Measurements from ENCODE around the gene KLK2.
"Not testable (repeated sequence)": the region's sequence is repeated elsewhere in the genome, so short reads cannot be mapped to it uniquely, and the experiment has no call there.

The KLK2 gene

DNA sequence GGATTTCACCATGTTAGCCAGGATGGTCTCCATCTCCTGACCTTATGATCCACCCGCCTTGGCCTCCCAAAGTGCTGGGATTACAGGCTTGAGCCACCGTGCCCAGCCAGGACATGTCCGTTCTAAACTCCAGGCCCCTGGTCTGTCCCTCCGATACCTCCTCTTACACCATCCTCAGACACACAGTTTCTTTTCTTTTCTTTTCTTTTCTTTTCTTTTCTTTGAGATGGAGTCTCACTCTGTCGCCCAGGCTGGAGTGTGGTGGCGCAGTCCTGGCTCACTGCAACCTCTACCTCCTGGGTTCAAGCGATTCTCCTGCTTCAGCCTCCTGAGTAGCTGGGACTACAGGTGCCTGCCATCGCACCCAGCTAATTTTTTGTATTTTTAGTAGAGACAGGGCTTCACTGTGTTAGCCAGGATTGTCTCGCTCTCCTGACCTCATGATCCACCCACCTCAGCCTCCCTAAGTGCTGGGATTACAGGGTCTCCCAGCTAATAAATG lies 22.9 kb downstream of the KLK2 start:
- not testable (repeated sequence) for DNase-seq

DNA sequence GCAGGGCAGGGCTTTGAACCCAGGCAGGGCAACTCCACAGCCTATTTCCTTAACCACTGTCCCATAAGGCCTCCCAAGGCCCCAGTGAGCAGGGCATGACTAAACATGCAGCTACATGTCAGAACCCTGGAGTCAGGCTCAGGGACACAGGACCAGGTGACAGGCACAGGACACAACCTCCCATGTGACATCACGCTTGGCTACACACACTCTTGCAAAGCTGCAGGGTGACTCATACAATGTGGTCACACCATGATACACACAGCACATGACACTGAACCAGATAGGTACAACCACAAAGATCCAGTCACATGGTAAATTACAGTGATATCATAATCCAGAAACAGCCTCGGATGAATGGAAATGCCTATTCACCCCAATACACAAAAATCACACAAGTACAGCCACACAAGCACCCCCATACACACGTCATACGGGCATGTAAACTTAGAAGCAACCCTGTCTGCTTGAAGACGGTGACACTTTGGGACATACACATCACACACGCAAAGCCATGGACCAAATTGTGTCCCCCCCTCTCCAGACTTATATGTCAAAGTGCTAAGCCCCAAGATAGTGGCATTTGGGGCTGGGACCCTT lies 23.5 kb downstream of the KLK2 start:
- DNase-seq, result peak in 1 of 2 donors; percentile 58

DNA sequence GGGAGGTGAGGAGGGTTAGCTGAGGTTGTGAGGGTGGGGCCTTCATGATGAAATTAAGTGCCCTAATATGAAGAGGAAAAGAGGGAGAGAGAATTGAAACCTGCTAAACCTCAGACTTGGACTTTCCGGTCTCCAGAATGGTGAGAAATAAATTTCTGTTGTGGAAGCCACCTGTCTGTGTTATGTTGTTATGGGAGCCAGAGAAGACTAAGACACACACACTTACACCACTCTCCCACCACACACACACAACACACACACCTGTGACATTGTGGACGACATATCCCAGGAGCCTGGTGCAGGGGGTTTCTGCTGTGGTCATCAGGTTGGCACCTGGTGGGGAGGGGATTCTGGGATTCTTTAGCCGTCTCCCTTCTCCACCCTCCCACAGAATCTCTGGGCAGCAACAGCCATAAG lies 24.0 kb downstream of the KLK2 start:
- DNase-seq, result no peak

DNA sequence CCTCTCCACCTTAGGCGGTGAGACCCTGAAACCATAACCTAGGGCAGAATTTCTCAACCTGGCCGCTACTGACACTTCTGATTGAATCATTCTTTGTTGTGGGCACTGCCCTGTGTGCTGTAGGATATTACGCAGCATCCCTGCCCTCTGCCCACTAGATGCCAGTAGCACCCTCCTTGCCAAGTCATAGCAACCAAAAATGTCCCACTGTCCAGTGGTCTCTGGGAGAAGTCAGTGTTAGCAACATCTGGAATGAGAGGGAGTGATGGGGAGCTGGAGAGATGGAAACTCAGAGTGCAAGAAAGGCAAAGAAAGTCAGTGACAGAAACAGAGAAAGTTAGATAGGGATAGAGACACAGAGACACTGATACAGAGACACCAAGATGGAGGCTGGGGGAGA lies 24.4 kb downstream of the KLK2 start:
- DNase-seq, result no peak

DNA sequence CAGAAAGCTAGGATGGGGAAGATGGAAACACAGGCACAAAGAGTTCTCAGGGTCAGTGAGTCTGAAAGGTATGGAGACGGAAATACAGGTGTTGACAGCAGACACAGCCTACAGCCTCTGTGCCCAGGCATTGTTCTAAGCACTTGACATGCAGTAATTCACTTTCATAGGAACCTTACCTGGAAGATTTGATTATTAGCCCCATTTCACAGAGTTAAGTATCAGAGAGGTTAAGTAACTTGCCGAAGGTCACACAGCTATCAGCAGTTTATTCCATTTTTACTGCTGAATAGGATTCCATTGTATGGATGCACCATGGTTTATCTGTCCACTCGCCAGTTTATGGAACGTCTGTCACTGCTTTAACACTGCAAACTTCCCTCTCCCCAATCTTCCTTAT lies 24.8 kb downstream of the KLK2 start:
- DNase-seq, result no peak

DNA sequence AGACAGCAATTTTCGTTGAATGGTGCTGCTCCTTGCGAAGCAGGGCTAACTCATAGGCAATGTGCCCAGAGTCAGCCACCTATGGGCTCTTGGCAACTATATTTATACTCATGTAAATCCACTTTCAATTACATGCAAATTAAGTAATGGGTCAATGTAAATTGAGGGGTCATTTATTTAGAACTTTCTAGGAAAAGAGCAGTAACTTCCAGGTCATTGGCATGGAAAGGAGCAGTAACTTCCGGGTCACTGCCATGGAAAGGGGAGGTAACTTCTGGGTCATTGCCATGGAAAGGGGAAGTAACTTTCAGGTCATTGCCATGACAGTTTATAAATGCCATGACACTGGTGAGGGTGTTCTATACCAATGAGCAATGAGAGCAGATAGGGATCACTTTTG lies 26.3 kb downstream of the KLK2 start:
- DNase-seq, result no peak

DNA sequence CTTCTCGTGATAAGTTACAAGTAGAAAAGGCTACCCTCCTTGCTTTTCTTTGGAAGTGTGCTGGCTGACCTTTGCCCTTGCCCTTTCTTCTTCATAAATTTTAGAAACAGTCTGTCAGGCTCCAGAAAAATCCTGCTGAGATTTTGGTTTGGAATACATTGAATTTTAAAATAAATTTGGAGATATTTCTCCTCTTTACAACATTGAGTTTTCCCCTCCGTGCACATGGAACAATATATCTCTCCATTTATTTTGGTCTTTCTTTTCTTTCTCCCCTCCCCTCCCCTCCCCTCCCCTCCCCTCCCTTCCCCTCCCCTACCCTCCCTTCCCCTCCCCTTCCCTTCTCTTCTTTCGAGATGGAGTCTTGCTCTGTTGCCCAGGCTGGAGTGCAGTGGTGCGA lies 29.4 kb downstream of the KLK2 start:
- DNase-seq, result no peak

DNA sequence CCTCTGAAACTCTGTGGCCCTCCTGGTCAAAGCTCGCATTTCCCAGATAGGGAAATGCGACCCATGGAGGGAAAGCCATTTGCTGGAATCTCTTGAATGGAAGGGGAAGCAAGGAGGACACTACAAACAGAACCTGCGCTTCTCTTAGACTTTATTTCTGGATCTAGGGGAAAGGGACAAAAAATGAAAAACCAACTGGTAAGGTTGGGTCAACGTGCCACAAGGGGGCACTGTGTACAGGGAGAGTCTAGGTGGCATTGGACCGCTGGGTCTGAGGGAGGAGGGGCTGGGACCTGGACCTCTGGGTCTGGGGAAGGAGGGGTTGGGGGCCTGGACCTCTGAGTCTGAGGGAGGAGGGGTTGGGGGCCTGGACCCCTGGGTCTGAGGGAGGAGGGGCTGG lies 33.0 kb downstream of the KLK2 start:
- DNase-seq, result no peak

DNA sequence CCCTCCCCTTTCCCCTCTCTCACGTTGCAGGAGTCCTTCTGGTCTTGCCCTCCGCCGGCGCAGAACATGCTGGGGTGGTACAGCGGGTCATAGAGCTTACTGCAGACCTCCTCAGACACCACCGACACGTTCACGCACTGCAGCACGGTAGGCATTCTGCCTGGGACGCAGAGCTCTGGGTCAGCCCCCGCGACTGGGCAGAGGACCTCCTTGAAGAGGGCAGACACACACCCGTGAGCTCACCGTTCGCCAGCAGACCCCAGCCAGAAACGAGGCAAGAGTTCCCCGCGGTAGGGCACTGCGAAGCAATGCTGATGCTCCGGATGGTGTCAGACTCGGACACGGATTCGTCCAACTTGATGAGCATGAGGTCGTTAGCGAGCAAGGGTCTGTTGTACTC lies 35.1 kb downstream of the KLK2 start:
- DNase-seq, result no peak

DNA sequence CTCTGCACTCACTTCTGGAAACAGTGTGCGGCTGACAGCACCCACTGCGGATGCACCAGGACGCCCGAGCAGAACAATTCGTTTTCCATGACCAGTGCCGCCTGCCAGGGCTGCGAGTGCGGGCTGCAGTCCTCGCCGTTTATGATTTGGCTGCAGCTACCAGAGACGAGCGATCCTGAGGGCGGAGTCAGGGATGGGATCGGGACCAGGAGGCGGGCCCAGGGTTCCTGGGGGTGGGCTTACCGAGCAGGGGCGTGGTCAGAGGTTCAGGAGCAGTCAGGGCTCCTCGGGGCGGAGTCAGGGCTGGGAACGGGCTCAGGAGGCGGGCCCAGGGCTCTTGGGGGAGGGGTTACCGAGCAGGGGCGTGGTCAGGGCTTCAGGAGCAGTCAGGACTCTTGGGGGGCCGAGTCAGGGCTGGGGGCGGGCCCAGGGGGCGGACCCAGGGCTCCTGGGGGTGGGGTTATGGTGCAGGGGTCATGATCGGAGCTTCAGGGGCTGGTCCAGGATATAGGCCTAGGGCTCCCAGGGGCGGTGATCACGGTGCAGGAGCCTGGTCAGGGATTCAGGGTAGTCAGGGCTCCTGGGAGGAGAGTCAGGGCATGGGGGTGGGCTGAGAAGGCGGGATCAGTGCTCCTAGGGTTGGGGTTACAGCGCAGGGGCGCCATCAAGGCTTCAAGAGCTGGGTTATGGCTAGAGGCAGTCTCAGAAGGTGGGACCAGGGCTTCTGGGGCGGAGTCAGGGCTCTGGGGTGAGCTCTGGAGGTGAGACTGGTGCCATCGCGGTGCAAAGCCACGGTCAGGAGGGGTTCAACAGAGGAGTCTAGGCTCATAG lies 36.2 kb downstream of the KLK2 start:
- peak in 1 of 2 donors; percentile 14 for DNase-seq

DNA sequence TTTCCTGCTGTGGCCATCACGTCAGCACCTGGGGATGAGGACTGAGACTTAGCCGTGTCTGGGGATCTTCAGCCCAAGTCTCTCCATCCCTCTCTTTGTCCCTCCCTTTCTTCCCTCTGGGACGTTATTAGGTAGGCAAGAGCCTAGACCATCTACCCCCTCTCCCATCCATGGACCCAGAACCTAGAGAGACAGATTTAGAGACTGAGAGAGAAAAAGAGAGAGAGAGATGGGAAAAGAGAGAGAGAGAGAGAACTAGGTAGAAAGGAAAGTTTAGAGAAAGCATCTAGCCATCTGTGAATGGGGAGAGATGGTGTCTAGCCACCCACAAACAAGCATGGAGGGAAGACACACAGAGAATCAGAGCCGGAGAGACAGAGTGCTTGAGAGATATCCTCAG lies 37.5 kb downstream of the KLK2 start:
- DNase-seq, result no peak

DNA sequence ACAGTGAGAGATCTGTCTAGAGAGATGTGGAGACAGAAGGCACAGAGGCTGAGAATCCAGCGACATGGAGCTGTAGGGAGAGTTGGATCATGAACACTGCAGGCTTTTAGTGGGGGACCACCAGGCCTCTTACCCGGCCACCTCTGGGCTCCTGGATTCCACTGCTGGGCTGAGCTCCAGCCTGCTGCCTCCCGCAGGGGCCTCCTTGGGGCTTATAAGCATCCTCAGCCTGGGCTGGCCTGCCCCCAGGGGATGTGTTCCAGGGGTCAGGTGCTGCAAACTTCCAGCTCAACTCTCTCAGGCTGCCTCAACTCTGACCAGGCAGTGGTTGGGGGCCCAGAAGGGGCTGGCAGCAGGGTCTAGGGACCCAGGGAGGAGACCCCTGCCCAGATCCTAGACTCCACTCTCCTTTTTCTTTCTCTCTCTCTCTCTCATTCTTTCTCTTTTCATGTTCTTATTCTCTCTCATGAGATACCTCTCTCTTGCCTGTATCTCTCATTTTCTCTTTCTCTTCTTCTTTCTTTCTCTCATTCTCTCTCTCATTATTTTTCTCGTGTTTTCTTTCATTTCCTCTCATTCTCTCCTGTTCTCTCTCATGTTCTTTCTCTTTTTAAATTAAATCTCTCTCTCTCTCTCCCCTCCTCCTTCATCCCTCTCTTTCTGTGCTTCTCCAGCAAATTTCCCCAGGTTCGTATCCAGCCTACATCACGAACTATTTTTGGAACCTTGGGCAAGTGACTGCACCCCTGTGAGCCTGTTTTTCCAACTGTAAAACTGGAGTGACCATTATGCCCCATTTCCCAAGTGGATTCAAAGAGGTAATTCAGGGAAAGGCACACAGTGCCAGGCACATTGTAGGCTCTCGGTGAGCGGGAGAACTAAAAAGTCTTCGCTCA lies 38.2 kb downstream of the KLK2 start, which contains the start of gene KLK4:
TSS of gene KLK4 (minus strand) at position 190 of the 896 bp plus-strand sequence. CDS start 657 bp downstream, outside the sequence.
- DNase-seq, result no peak

DNA sequence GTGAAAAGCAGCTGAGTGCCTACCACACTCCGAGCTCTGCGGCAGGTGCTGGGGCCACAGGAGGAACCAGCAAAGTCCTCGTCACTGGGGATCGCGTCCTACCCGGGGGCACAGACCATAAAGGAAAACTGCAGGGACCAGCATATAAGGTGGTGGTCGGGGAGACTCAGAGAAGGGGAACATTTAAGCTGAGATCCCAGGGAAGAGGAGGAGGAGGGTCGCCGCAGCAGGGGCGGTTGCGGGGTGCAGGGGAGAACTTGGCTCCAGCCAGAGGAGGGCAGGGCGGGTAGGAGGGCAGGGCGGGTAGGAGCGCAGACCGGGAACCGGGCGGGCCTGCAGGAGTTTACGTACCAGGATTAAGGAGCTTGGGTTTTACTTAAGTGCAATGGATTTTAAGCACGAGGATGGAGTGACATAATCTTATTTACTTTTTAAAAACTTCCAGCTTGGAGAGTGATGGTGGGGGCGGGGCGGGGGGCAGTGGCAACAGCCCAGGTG lies 38.9 kb downstream of the KLK2 start:
- DNase-seq, result no peak

DNA sequence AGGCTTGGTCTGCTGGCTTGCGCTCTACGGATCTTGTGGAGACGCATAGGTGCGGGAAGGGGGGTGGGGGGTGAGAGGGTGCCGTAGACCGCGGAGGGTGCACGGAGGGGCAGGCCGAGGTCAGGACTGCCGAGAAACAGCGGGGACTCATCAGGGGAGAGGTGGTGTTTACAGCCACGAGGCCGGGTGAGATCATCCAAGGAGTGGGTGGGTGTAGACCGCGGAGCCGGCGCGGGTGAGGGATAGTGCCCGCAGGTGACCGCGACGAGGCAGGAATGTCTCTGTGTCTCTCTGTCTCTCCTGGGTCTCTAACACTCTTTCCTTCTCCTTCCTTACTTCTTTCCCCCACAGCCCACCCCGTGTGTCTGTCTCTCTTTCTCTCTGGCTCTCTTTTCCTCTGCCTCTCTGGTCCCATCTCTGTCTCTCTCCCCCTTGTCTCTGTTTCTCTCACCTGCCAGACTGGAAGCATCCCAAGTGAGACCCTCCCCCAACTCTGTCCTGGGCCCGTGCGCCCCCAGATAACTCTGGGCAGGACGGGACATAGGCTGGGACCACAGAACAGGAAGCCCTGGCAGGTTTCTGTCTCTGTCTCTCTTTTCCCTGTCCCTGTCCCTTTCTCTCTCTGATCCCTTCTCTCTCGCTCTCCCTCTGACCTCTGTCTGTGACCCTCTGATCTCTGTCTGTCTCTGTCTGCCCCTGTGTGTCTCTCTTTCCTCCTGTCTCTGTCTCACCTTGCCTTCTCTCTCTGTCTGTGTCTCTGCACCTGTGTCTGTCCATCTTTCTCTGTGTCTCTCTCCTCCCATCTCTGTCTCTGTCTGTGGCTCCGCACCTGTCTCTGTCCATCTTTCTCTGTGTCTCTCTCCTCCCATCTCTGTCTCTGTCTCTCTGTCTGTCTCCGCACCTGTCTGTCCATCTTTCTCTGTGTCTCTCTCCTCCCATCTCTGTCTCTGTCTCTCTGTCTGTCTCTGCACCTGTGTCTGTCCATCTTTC lies 39.8 kb downstream of the KLK2 start:
- DNase-seq, result no peak

DNA sequence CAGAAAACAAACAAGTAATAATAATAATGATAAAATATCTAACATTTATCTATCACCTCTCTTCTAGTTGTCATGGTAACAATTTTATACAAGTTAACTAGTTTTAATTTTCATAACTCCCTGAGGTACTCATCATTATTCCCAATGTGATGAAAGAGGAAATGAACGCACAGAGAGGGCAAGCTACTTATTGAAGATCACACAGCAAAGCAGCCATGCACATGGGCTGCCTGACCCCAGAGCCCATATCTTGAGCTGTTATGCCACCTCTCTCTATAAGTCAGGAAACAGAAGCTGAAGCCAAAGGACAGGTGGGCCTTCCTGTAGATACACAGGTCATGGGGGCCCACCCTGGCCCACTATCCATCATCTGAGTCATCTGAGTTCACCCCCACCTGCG lies 42.8 kb downstream of the KLK2 start:
- no peak for DNase-seq

DNA sequence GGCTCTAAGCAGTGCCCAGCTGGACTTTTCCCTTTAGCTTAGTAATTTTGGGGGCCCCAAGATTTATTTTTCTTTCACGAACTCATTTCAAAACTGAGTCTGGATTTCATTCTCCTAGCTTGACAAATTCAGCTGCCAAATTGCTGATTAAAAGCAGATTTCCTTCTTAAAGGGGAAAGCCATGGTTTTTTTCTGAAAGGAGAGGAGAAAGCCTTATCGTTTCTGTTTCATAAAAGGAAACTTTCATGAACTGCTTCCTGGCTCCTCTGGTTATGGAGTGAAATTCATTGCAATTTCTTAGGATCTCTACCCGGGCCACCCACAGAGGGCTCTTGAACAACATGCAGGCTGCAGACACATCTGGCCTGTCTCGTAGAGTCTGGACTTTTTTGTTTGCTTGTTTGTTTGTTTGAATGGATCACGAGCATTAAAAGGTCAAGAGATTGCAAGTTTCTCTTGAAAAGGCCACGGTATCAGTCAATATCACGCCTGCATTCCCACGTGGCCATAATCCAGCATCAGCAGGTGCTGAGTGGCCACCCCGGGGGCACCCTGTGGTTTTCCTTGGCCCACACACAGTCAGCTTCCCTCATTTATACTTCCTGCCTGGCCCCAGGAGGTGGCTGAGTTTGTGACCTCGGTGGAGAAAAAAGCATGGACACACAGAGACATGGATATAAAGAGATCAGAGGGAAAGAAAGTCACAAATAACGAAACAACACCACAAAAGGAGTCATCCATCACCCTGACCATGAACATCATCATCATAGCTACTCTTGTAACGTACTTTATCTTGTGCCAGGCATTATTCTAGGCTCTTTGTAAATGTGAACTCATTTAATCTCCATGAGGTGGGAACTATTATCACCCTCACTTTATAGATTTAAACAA lies 48.4 kb downstream of the KLK2 start:
- DNase-seq, result no peak

DNA sequence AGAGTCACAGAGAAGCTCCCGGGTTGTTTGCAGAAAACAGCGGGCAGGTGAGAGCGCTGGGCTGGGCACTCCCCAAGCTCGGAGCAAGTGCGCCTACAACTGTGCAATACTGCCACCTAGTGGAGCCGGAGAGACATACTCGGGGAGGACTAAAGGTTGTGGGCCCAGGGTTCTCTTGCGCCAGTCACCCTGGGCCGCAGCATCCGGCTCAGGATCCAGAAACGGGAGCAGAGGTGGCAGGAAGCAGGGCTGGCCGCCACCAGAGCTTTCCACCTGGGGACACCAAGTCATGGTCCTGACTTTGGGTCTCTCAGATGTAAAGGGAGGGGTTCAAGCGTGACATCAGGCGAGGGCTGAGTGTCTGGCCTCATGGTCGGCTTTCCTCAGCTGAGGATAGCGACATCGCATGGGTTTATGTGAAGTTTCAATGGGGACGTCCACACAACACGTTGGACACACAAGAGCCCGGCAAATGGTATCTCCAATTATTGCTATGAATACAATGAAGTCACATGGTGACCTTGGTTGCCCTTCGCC lies 49.1 kb downstream of the KLK2 start:
- peak; percentile 74 for DNase-seq

DNA sequence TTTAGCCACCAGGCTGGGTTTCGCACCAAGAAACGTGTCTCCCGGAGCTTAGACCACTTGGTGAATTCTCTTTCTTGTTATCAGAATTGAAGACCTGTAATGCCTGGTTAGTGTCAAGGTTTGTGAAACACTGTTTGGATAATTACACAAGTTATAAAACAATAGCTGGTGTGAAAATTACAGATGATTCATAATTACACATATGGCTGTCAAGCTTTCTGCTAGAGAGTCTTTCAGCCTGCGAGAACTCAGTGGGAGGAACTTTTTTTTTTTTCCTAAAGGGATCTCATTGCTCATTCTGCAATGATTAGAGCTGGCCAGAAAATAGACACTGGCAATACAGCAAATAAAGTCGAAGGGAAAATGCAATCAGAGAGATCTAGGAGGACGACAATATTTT lies 51.3 kb downstream of the KLK2 start:
- DNase-seq, result no peak

DNA sequence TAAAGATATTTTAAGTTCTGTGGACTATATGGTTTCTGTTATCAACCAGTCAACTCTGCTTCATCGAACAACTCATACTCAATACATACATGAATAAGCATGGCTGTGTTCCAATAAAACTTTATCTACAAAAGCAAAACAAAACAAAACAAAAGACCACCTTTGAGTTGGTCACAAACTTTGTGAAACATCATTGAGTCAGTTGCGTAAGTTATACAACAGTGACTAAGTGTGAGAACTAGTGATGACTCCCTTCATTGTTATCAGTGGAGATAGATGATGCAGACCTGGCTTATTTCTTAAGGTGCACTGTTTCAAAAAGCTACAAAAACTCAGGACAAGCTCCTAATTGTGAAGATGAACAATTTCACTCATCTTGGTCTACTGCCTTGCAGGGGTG lies 52.5 kb downstream of the KLK2 start:
- DNase-seq, result no peak

DNA sequence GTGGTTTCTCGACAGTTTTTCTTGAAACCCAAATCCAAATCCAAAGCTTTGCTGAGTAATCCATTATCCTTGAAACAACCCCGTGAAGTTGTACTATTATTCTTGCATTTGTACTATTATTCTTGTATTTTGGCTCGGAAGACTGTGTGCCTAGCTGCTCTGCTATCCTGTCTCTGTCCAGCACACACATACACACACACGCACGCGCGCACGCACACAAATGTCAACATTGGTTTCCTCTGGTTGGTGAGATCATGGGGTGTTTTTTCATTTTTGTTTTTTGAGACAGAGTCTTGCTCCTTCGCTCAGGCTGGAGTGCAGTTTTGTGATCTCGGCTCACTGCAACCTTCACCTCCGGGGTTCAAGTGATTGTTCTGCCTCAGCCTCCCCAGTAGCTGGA lies 52.9 kb downstream of the KLK2 start:
- no peak for DNase-seq

Measured in CD4-positive, alpha-beta T cell treated with Interleukin-4 for 1 hour (primary cell).